ENCODE results near the gene SIRT3.

Gene SIRT3

DNA sequence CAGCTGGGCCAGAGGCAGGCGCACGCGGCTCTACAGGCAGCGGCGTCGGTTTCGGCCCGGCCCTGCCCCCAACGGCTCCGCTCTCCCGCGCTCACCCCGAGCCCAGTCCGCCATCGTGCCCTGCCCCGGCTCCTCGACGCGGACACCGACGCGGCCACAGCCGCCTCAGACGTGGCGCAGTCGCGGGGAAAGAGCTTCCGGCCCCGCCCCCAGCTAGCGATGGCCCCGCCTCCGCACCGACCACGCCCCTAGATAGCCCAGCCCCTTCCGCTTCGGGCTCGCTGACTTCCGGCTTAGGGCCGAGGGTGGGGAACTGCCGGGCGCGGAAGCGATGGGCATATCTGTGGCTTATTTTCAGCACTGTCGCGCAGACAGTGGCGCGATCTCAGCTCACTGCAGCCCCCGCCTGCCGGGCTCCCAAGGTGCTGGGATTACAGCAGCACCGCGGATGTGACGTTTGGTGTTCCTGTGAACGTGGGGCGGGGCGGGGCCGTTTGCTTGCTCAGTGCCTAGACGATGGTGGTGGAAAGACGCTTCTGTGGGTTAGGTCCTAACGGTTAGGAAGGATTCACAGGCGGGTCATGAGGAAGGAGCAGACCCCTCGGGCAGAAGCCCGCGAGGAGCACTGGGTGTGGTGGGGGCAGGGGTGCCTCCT is 28.8 kb downstream of the SIRT3 start, which contains the start of the genes BET1L and RIC8A:
Gene BET1L (minus strand): TSS at position 192 of the 655 bp plus-strand sequence. CDS start 78 bp downstream, at position 114.
Gene RIC8A (plus strand): TSS at position 501 of the 655 bp plus-strand sequence. CDS start 1,147 bp downstream, outside the sequence.
- peaks cover 58% of the 10 kb centered on the region for H3K36me3 ChIP-seq
- H3K4me1 ChIP-seq (ENCODE audit: control insufficient read depth in 1 of 2, insufficient read depth in 1 of 2, low read depth in 1 of 2, low read length in 1 of 2) = peaks cover 41 to 48% of the 10 kb centered on the region in 2 experiments

DNA sequence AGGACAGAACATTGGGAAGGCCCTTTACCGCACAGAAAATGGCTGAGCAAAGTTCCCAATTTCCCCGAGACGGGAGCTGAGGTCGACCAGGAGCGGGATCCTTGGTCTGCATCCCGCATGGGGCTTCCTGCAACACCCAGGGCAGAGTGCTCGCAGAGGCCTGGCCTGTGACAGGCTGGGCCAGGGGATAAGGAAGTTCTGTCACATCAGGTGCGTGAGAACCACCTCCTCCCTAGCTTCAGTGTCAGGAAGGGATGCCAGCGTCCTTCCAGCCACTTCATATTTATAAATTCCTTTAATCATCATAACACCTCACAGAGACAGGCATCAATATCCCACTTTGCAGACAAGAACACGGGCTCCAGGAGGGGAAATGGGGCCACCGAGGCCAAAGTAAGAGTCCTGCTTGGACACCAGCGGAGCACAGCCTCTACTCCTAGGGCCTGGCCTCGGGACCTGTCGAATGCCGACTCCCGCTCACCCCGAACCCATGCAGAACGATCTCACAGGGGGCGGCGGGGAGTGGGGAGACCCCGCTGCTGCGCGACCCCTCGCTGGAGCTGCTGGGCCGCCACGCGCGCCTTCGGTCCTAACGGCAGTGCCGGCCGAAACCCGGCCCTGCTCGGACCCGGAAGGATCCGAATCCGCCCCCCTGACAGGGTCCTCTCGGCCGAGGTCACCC is 29.5 kb downstream of the SIRT3 start:
- Histone ChIP-seq H3K4me3 (ENCODE audit: low read depth in 1 of 2, low read length in 1 of 2) (peak overlapping the region; percentile 95 to 97), H3K27me3 (no peaks in the 10 kb centered on the region), H3K4me1 (ENCODE audit: control insufficient read depth in 1 of 2, insufficient read depth in 1 of 2, low read depth in 1 of 2, low read length in 1 of 2) (peaks cover 48 to 55% of the 10 kb centered on the region in 2 experiments), H3K27ac (peak overlapping the region; percentile 99), H3K36me3 (peaks cover 51% of the 10 kb centered on the region), H3K9me3 (no peaks in the 10 kb centered on the region)
- TF ChIP-seq, protein P1, sequence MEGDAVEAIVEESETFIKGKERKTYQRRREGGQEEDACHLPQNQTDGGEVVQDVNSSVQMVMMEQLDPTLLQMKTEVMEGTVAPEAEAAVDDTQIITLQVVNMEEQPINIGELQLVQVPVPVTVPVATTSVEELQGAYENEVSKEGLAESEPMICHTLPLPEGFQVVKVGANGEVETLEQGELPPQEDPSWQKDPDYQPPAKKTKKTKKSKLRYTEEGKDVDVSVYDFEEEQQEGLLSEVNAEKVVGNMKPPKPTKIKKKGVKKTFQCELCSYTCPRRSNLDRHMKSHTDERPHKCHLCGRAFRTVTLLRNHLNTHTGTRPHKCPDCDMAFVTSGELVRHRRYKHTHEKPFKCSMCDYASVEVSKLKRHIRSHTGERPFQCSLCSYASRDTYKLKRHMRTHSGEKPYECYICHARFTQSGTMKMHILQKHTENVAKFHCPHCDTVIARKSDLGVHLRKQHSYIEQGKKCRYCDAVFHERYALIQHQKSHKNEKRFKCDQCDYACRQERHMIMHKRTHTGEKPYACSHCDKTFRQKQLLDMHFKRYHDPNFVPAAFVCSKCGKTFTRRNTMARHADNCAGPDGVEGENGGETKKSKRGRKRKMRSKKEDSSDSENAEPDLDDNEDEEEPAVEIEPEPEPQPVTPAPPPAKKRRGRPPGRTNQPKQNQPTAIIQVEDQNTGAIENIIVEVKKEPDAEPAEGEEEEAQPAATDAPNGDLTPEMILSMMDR (IDR thresholded peaks at IDR 0.05) = no peak

More for the DNA sequence above, 28.8 kb downstream of the SIRT3 start, which contains the start of the genes BET1L and RIC8A:
- TF ChIP-seq, protein P1 (IDR thresholded peaks at IDR 0.05) = peak; percentile 46
- Histone ChIP-seq H3K27ac (peak within 1 kb of the TSS; percentile 99), H3K4me3 (ENCODE audit: low read depth in 1 of 2, low read length in 1 of 2) (peak within 1 kb of the TSS; percentile 95 to 97), H3K27me3 (no peaks in the 10 kb centered on the region), H3K9me3 (no peaks in the 10 kb centered on the region)

DNA sequence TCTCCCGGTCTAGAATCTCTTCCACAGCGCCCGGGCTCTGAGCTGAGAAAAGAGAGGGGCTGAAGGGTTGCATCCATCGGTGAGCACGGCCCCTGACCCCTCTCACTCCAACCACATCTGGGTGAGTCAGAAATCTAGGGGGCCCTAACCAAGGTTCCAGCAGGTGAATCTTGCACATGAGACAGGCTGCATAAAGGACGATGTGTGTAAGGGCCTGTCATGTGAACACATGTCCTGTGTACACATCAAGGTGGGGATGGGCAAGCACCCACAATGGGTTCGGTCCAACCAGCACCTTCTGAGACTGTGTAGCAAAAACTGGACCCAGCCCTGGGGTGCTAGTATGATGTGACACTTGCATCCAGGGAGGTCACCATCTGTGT is 30.1 kb downstream of the SIRT3 start:
- TF ChIP-seq, protein P1 (IDR thresholded peaks at IDR 0.05) = no peak
- Histone ChIP-seq H3K4me1 (ENCODE audit: control insufficient read depth in 1 of 2, insufficient read depth in 1 of 2, low read depth in 1 of 2, low read length in 1 of 2) (peaks cover 53 to 58% of the 10 kb centered on the region in 2 experiments), H3K4me3 (ENCODE audit: low read depth in 1 of 2, low read length in 1 of 2) (peak overlapping the region; percentile 95 to 97), H3K36me3 (peaks cover 49% of the 10 kb centered on the region), H3K27ac (peak overlapping the region; percentile 99), H3K27me3 (no peaks in the 10 kb centered on the region), H3K9me3 (no peaks in the 10 kb centered on the region)

- Histone ChIP-seq H3K4me3 (ENCODE audit: low read depth in 1 of 2, low read length in 1 of 2) (no peak overlapping the region), H3K36me3 (peaks cover 49% of the 10 kb centered on the region), H3K4me1 (ENCODE audit: control insufficient read depth in 1 of 2, insufficient read depth in 1 of 2, low read depth in 1 of 2, low read length in 1 of 2) (peaks cover 52 to 58% of the 10 kb centered on the region in 2 experiments), H3K27ac (peak overlapping the region; percentile 99), H3K9me3 (no peaks in the 10 kb centered on the region), H3K27me3 (no peaks in the 10 kb centered on the region)
- TF ChIP-seq, protein P1 (IDR thresholded peaks at IDR 0.05) = no peak
Measured at GRCh38 chr11:205221-206001, 30.7 kb downstream of the SIRT3 start.

DNA sequence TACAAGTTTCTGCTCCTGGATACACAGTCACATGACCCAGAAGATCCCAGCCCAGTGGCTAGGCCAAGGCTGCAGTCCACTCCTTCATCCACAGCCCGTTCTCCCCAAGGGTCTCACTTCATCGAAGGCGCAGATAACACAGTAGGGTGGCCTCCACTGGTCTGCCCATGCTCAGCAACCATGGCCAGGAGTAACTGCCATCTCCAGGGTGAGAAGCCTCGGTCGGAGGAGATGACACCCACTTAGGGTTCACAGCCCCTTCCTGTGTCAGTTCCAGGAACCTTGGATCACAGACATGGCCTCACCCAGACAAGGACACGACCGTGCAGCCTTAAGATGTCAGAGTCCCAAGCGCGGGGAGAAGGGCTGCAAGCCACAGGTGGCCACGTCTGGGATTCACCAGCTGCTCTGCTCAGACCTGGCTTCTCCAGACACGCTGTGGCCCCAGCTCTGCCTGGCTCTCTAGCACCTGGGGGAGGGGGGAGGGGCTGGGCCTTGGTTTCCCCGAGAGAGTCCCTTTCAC is 31.5 kb downstream of the SIRT3 start:
- H3K4me1 ChIP-seq (ENCODE audit: control insufficient read depth in 1 of 2, insufficient read depth in 1 of 2, low read depth in 1 of 2, low read length in 1 of 2) = peaks cover 44 to 52% of the 10 kb centered on the region in 2 experiments
- H3K36me3 ChIP-seq = peaks cover 46% of the 10 kb centered on the region
- TF ChIP-seq, protein P1 (IDR thresholded peaks at IDR 0.05) = no peak

More for the DNA sequence above, 31.5 kb downstream of the SIRT3 start:
- H3K9me3 ChIP-seq = no peaks in the 10 kb centered on the region
- no peak overlapping the region for H3K4me3 ChIP-seq (ENCODE audit: low read depth in 1 of 2, low read length in 1 of 2)
- no peak overlapping the region for H3K27ac ChIP-seq
- no peaks in the 10 kb centered on the region for H3K27me3 ChIP-seq
